ENCODE data around the gene XRN1.

DNA sequence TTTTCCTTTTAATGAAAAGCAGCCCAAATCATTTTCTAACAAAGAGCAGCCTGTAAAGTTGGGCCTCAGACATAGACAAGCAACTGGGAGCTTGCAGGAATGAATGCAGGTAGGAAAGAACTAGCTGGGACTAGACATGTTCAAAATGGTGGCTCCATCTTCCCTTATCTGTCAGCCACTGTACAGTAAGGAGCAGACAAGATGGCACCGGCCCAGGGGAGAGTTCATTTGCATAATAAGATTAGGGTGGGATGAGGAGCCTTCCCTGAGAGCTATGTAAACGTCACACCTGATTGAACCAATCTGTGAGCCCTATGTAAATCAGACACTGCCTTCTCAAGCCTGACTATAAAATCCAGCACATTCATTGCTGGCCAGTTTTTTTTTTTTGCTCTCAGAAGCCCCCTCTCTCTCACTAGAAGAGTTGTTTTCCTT, 162.7 kb downstream of the XRN1 start:
- TF ChIP-seq, protein P1, sequence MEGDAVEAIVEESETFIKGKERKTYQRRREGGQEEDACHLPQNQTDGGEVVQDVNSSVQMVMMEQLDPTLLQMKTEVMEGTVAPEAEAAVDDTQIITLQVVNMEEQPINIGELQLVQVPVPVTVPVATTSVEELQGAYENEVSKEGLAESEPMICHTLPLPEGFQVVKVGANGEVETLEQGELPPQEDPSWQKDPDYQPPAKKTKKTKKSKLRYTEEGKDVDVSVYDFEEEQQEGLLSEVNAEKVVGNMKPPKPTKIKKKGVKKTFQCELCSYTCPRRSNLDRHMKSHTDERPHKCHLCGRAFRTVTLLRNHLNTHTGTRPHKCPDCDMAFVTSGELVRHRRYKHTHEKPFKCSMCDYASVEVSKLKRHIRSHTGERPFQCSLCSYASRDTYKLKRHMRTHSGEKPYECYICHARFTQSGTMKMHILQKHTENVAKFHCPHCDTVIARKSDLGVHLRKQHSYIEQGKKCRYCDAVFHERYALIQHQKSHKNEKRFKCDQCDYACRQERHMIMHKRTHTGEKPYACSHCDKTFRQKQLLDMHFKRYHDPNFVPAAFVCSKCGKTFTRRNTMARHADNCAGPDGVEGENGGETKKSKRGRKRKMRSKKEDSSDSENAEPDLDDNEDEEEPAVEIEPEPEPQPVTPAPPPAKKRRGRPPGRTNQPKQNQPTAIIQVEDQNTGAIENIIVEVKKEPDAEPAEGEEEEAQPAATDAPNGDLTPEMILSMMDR (conservative IDR thresholded peaks at IDR 0.05 in 1 of 2, IDR thresholded peaks at IDR 0.05 in 1 of 2; ENCODE audit: low read depth in 1 of 2, low read length in 2 of 2) = no peak
- TF ChIP-seq EZH2 (IDR thresholded peaks at IDR 0.05; ENCODE audit: low read length, missing control alignments) = no peak
